GM06990 (cell line): ENCODE results near the gene HSP90B1.

Source experiments
- DNase-seq: peaks from one replicate; pipeline ENCODE4 v3.0.0-alpha.2; 2011; ENCODE audit not compliant: insufficient read length; ENCODE audit errors: extremely low read depth
- H3K27me3 ChIP-seq: replicated peaks from 2 replicates; pipeline ENCODE4 v1.6.0; 2011; ENCODE audit warnings: low read length; ENCODE audit not compliant: control insufficient read depth, insufficient read depth
- H3K36me3 ChIP-seq: 2 replicates; pipeline ENCODE4 v1.5.1; 2011; ENCODE audit warnings: low read length; ENCODE audit not compliant: control insufficient read depth, insufficient read depth
- H3K4me3 ChIP-seq: replicated peaks from 2 replicates; pipeline ENCODE4 v1.5.1; 2011; ENCODE audit warnings: low read depth, mild to moderate bottlenecking, control low read depth, low read length
- CTCF ChIP-seq: IDR thresholded peaks from 2 replicates; pipeline ENCODE4 v1.5.1; 2011; ENCODE audit warnings: low read length, control low read depth, mild to moderate bottlenecking, inconsistent platforms; ENCODE audit not compliant: insufficient read depth, poor library complexity, severe bottlenecking

The HSP90B1 gene

DNA sequence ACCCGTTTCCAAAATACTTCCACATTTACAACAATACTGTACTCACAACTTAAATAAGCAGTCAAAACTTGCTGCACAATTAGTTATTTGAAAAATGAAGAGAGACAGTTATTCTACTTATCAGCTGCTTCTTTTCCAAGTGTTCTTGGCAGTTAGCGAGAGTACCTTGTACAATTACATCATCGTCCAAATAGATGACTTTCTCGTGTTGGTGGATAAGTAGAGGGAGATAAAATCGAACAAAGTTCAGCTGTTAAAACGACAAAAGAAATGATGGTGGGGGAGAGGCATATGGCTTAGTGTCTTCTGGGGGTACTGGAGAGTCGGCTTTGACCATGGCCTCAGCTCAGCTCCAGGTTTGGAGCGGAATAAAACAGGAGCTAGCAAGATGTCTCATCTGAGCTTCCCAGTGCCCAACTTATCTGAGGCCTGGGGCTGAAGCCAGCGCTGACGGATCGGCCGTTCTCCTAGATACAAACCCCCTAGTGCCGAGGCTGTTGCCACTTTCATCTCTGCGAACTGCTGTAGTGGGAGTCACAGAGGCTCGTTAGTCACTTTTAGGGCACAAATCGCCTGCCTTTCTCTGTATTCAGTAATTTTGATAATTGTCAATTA, 67.2 kb downstream of the HSP90B1 start:
- Histone ChIP-seq H3K36me3 (no peaks in the 10 kb centered on the region), H3K4me3 (no peak overlapping the region), H3K27me3 (no peaks in the 10 kb centered on the region)
- no peak for DNase-seq
- no peak for TF ChIP-seq CTCF
